HG03025 (cell line): ENCODE results near the gene GSG1L2.
"Not testable (repeated sequence)": the region's sequence is repeated elsewhere in the genome, so short reads cannot be mapped to it uniquely, and the experiment has no call there.

Experiments used
- ATAC-seq: cut with Tn5 transposase; IDR thresholded peaks from one replicate; pipeline ENCODE4 v1.9.1; 2021; ENCODE audit warnings: mild to moderate bottlenecking, moderate library complexity; ENCODE audit not compliant: unreplicated experiment, low FRiP score

GSG1L2 gene

DNA sequence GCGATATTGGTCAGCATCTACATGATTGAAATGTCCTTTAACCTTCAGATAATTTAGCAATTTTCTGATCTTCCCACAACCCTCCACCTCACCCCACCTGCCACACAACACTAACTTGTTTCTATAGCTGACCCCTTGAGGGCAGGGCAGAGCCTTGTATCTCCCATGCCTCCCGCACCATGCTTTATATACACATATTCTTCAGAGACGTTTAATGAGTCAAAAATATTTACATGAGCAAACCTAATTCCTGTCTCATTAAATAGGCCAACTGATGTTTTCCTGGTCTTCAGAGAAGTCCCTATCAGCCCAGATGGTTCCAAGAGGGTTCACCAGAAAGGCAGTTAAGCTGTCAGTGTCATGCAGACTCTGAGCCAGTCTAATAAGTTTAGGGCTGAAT lies 23.9 kb downstream of the GSG1L2 start:
- ATAC-seq, result no peak

DNA sequence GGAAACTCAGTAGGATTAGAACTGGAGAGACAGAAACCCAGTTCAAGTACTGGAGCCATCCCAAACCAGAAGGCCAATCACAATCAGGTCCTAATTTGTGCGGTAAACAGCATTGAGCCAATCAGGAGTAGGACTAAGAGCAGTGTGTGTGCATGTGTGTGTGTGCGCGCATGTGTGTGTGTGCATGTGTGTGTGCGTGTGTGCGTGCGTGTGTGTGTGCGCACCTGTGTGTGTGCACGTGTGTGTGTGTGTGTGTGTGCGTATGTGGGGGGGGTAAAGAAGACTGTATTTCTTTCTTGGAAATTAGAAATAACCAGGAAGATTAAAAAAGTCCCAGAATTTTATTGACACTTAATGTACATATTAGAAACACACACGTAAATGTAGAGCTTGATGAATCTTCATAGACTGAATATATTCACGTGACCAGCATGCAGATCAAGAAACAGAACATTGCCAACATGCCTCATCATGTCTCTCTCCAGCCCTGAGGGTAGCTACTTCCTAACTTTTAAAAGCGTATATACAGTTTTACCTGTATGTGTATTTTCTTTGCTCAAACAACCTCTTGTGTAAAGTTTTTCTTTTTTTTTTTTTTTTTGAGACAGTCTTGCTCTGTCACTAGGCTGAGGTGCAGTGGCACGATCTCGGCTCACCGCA lies 29.6 kb downstream of the GSG1L2 start:
- no peak for ATAC-seq

DNA sequence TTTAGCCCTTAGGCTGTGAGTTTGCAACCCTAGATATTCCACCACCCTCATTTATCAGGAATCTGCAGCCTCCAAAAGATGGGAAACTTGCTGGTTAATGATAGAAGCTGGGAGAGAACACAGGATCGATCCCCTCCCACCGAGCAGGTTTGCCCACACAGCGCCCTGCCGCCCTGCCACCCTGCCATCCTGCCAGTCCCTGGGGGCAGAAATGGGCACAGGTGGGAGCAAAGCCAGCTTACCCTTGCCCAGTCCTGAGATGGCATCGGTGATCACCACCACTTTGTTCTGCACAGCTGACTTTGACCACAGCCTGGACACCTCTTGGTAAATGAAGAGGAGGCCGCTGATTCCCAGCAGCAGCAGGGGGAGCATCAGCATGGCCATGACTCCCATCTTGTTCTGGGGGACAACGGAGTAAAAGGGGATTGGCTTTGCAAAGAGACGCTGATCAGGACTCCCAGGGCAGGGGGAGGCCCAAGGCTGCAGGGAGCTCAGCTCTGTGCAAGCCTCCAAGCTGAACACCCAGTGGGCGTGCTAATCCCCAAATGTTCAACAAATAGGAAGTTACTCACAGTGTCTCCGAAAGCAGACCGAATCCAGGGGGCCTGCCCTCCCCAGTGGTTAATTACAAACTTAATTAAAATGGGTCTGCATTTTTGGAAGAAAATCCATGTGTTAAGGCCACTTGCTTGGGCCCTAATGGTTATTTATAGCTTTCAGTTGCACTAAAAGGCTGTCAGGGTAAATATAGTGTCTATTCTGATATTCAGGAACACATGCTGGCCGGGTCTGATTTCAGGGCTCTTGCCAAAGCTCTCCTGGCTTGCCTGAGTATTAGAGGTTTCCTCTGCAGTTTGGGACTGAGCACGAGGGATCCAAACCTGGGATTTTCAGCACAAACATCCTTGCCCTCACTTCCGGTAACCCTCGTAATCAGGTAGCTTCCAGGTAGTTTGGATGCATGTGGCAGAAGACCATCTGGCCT lies 30.7 kb downstream of the GSG1L2 start, which contains the start of gene DHRS7C:
Gene DHRS7C, minus strand, starts transcription at position 704 of the 988 bp plus-strand sequence. Its CDS starts 308 bp downstream, at position 396.
- ATAC-seq, result no peak

DNA sequence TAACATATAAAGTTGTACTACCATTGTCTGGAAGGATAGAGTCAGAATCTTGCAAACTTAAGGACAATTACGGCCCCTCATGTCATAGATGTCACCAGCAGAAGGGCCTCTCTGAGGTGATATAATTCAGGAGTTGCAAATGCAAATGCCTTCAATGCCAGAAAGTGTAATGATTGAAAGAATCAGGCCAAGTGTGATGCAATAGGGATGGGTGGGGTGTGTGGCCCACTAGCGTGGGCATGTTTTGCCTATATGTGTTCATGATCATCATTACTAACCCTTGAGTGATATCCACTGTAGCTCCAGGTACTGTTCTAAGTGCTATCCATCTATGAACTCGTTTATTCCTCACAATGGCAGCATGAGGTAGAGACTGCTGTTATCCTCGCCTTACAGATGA lies 31.6 kb downstream of the GSG1L2 start:
- ATAC-seq, result no peak

DNA sequence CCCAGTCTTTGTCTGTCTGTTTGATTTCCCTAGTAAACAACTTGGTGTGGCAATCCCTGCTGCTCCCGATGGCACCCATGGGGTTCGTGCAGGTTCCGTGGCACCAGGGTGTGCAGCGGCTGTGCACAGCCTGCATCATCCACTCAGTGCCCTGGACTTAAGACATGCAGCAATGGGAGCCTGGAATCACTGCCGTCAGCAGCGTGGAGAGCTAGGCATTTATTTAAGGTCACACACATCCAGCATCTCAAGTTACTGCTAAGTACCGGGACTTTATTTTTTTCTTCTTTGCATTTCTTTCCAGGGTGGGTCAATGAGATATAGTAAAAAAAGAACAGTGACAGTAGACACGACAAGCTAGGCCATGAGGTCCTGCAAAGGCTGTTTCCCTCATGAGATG lies 33.3 kb downstream of the GSG1L2 start:
- ATAC-seq, result no peak

DNA sequence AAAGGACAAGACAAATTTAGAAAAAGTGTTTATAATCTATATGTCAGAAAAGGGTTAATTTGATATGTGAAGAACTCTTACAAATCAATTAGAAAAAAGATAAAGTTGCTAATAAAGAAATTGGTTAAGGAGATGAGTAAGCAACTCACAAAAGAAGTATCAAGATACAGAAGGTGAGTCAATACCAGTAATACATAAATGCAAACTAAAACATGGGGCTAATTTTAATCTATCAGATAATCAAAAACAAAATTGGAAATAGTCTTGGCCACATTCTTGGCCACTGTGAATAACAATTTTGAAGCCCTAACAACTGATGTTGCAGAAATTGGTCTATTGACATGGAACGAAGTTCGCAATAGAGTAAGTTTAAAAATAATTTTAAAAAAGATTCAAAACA lies 37.3 kb downstream of the GSG1L2 start:
- no peak for ATAC-seq

DNA sequence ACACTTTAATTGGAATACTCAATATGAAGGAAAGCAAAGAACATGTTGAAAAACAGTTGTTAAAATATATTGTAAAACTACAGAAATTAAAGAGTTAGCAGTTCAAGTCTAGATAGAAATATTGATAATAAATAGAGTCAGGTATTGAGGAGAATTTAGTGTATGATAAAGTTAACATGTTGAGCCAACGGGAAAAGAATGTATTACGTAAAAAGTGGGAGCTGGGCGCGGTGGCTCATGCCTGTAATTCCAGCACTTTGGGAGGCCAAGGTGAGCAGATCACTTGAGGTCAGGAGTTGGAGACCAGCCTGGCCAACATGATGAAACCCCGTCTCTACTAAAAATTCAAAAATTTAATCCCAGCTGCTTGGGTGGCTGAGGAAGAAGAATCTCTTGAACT lies 38.4 kb downstream of the GSG1L2 start:
- ATAC-seq, result not testable (repeated sequence)

DNA sequence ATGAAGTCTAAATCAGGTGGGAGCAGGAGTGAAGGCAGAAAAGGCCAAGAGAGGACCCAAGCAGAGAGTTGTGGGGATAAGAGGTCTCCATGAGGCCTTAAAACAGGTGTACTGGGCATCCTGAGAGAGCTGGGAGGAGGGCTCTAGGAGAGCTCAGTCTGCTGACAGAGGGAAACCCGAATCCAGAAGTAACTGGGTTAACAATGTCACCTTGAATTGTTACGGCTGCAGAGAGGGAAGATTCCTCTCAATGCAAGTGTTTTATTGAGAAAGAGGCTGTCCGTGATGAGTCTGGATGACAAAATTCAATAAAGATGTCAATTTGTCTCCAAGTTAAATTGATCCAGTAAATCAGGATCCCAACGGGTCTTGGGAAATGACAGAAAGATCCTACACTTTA lies 38.8 kb downstream of the GSG1L2 start:
- no peak for ATAC-seq

DNA sequence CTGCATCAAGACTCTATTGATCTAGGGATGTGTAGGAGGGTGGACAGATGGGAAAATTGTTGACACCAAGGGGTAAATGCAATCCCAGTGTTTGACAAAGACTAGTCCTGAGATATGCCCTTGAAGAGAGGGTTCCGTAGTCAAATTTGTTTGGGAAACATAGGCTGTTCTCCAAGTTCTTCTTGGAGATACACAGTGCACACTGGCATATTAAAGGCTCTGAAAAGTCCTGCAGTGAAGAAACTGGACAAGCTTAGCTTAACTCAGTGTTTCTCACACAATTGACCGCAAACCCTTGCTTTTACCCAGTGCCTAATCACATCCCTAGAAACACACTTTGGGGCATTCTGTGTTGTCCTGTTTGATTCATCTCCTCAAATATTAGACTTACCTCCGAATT lies 41.3 kb downstream of the GSG1L2 start:
- no peak for ATAC-seq

DNA sequence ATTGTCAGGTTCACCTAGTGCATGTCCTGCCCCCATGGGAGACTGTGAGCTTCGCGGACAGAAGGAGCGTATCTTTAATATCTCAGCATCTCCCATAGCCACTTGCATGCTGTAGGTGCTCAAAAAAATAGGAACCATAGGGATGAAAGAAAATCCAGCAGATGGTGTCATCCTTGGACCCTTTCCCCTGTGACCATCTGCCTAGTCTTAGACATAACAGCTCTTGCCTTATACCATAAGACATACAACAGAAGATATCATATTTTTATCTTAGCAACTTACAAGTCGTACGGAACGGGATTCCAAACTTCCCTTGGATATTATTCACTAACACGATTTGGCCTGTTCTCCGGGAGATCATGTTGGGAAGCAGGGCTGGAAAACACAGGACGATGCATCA lies 45.0 kb downstream of the GSG1L2 start:
- no peak for ATAC-seq

DNA sequence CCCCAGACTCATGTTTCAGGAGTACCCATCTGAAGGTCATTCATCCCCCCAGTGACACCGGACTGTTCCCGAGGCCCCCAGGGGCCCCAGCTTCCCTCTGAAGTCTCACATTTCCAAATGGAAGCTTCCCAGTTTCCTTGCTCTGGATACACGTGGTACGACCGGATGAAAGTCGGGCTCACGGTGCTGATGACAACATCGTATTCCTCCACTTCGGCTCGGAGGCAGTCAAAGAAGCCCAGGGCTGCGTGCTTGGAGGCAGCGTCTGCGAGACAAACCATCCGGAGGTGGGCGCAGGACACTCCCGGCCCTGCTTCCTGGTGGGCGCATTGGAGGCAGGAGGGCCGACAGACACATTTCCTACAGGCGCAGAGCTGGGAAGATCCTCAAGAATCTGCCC lies 49.2 kb downstream of the GSG1L2 start:
- ATAC-seq, result no peak

DNA sequence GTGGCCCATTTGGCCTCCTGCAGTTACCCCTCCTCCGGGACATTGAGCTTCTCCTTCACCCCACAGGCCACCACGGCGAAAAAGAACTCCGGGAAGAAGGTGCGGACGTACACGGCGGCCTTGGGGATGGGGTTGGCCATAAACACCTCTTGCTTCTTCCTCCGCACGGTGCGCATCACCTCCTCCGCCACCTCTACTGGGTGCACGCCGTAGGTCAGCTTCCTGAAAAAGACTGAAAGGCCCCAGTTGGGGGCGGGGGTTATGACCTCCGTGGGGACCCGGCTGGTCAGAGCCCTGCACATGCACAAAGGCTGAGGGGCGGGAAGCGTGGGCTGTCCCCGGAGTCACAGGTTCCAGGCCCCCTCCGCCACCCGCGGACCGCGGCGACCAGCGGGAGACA lies 50.4 kb downstream of the GSG1L2 start:
- no peak for ATAC-seq

DNA sequence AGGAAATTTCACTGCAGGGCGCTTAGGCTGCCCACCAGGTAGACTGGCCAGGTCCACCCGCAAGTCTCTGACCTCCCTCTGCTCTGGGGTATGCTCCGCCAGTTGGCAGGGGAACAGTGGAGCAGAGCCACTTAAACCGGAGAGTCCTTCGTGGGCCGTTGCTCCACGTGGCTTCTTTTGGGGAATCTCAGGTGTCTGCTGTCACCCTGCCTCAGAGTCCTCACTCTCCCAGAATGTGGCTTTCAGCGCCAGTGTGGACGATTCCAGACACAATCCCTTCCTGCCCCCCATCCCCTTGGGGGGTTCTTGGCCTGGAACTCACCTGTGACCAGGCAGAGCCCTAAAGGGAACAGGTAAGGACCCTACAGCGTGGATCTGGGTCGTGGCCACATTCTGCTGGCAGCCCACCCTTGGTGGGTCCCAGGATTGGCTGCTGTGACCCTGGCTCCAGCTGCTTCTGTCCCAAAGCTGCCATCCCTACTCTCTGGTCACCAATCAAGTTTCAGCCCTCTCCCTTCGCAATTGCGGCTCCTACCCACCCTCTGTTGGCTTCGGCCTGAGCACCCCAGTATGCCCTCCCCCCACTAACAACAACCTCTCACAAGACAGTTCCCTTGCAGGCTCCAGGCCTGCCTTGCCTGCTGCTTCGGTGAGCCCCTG lies 52.7 kb downstream of the GSG1L2 start:
- ATAC-seq, result no peak

DNA sequence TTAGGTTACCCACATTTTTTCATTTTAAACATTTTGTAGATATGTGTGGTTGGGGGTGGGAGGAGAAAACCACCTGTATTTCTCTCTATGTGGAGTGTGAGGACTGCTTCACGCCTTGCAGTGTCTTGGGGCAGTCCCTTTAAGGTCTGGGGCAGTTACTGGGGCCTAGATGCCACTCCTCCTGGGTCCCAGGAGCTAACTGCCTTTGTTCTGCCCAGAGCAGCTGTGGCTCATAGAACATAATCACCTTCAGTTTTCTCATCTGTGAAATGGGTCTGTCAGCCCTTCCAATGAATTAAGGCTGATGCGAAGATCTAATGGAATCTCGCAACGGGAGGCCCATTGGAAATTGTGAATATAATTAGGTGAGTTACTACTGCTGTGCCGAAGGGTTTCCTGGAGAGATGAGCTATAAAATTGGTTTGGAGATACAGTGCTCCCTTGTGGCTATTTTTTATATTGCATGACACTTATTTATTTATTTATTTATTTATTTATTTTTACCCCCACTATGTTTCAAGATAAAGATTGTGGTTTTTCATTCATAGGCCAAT lies 53.4 kb downstream of the GSG1L2 start:
- ATAC-seq, result no peak

DNA sequence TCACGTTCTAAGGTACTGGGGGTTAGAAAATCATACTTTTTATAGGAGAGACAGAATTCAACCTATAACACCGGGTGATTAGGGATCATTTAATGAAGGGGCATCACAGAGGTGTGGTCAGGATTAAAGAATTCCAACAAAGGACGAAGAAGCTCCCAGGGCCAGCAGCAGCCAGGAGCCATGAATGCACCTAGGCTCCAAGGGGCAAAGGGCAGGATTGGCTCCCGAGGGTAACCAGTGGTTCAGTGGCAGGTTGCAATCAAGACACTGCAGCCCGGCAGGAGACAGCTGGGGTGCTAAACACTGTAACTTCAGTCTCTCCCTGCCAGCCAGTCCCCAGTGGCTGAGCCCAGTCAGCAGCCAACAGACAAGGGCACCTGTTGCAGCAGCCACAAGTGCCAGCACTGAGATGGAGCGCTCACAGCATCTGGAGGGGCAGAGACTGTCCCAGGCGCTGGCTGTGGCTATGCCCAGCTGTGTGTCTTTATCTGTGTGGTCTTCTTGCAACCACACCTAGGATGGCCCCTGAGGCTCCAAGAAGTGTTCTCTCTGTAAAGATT lies 54.4 kb downstream of the GSG1L2 start:
- ATAC-seq, result no peak

DNA sequence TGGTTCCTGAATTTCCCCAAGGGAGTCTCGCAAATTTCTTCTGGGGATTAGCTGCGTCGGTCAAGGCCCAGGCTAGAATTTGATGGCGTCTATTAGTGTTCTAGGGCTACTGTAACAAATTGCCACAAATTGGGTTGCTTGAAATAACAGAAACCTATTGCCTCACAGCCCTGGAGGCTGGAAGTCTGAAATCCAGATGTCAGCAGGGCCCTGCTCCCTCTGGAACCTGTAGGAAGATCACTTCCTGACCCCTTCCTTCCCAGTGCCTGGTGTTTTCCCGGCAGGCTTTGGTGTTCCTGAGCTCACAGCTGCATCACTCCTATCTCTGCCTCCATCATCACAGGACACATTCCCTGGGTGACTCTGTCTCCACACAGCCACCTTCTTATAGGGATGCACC lies 54.9 kb downstream of the GSG1L2 start:
- ATAC-seq, result no peak

DNA sequence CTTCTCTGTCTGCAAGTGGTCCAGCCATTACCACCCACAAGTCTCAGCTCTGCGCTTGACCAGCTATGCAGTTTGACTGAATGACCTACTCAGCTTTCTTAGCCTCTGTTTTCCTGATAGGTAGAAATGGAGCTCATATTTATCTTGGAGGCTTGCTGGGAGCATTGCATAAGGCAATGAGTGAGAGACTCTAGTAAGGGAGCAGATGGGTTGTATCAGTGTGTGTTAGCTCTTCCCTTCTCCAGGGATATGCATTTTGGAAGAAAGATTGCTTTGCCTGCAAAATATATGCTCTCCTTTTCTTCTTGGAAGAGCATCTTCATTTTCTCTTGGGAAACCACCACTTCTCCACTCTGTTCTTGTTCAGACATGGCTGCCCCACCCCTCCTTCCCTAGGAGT lies 56.6 kb downstream of the GSG1L2 start:
- ATAC-seq, result no peak

DNA sequence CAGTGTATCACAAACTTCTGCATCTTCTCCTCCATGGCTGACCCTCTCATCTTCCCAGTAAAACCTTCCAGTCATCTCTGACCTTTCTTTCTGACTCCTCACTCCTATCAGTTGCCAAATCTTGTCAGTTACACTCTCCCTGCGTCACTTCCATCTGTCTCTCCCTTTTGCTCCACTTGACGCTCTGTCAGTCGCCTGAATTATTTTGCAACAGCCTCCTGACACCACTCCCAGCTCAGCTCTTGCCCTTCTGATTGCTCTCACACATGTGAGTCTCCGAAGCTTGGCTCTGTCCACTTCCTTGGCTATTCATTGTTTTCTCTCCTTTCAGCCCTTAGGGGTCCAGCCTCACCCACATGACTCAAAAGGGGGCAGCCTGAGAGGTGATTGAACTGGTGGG lies 58.2 kb downstream of the GSG1L2 start:
- no peak for ATAC-seq

DNA sequence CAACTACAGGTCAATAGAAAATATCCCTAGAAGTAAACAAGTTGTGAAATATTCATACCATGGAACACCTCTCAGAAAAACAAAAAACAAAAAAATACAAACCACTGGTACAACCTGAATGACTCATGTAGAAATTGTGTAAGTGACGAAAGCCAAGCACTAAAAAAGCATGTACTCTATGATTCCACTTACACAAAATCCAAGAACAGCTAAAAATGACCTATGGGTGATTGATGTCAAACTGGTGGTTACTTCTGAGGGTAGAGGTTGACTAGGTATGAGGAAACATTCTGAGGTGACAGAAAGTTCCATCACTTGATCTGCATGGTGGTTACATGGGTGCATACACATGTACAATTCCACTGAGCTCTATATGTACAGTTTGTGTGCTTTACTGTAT lies 61.6 kb downstream of the GSG1L2 start:
- no peak for ATAC-seq

DNA sequence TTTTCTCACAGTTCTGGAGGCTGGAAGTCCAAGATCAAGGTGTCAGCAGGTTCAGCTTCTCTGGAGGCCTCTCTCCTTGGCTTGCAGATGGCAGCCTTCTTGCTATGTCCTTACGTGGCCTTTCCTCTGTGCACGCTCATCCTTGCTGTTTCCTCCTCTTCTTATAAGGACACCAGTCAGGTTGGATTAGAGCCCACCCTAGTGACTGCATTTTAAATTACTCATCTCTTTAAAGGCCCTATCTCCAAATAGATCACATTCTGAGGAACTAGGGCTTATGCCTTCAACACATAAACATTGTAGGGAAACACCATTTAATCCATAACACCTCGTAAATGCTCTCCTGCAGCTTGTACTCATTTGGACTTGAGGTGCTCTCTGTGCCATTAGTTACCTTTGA lies 66.8 kb downstream of the GSG1L2 start:
- ATAC-seq, result no peak
